CD4-positive, alpha-beta T cell (primary cell): ENCODE measurements around the gene TIMM8B. TPM values are rescaled to one million over a fixed set of nuclear protein-coding genes. Genes with fewer than 3 reads are reported as not detected.
A peak's percentile ranks its signal among the peaks of the same experiment; 100 is the strongest.

Source experiments
- ATAC-seq: fragments of 200-7000 bp; cut with Tn5 transposase; one replicate; pipeline ENCODE4 v1.10.0; 2022; ENCODE audit warnings: mild to moderate bottlenecking; ENCODE audit not compliant: poor library complexity
- CTCF ChIA-PET: fragments of 350-600 bp; sonication (Branson Sonifier 250); formaldehyde crosslinking; loops from one replicate; lab custom pipeline; 2021; ENCODE audit warnings: antibody characterized with exemption, inconsistent platforms; lab: Charles Lee
- POLR2A ChIA-PET: fragments of 350-600 bp; sonication (Branson Sonifier 250); formaldehyde crosslinking; loops from one replicate; lab custom pipeline; 2021; ENCODE audit warnings: antibody characterized with exemption, inconsistent platforms; lab: Charles Lee
- DNase-seq, 14 experiments: peaks; one replicate each; pipeline ENCODE4 v3.0.0-alpha.2; 2013 to 2020; ENCODE audit warnings: mixed read lengths in 2 of 14
- H3K27ac ChIP-seq, 2 donors: one replicate each; pipeline versions ENCODE4 v1.5.1 to v1.7.0; 2013; ENCODE audit warnings: low read length in 2 of 2, low read depth in 1 of 2, mild to moderate bottlenecking in 1 of 2
- H3K27me3 ChIP-seq, 2 experiments: 1 replicate in 1 of 2; 2 replicates in 1 of 2; pipeline versions ENCODE4 v1.6.1 to v1.7.0; 2013; ENCODE audit warnings: low read length in 2 of 2, control low read depth in 1 of 2, mild to moderate bottlenecking in 1 of 2, moderate library complexity in 1 of 2; ENCODE audit not compliant: insufficient read depth in 2 of 2, control insufficient read depth in 1 of 2
- H3K36me3 ChIP-seq: one replicate; pipeline ENCODE4 v1.6.1; 2013; ENCODE audit warnings: low read length, control low read depth; ENCODE audit not compliant: insufficient read depth
- H3K4me1 ChIP-seq: one replicate; pipeline ENCODE4 v1.6.1; 2013; ENCODE audit warnings: low read length, control low read depth; ENCODE audit not compliant: insufficient read depth
- H3K4me3 ChIP-seq: one replicate; pipeline ENCODE4 v1.5.1; 2013; ENCODE audit warnings: mild to moderate bottlenecking, low read length, moderate library complexity
- H3K9me3 ChIP-seq, 2 experiments: 1 replicate in 1 of 2; 2 replicates in 1 of 2; pipeline versions ENCODE4 v1.6.1 to v1.7.0; 2013; ENCODE audit warnings: low read length in 2 of 2, mild to moderate bottlenecking in 2 of 2, control low read depth in 1 of 2, moderate library complexity in 1 of 2; ENCODE audit not compliant: control insufficient read depth in 1 of 2, insufficient read depth in 1 of 2
- H3K27ac Mint-ChIP-seq: one replicate; pipeline ENCODE4 v1.8.0; 2020; ENCODE audit warnings: mixed read lengths
- H3K27me3 Mint-ChIP-seq: one replicate; pipeline ENCODE4 v1.8.0; 2021; ENCODE audit warnings: mixed read lengths
- H3K36me3 Mint-ChIP-seq: one replicate; pipeline ENCODE4 v1.8.0; 2021; ENCODE audit warnings: low read depth, mixed read lengths
- H3K4me1 Mint-ChIP-seq: one replicate; pipeline ENCODE4 v1.8.0; 2021; ENCODE audit warnings: low read depth, mixed read lengths
- H3K4me3 Mint-ChIP-seq: one replicate; pipeline ENCODE4 v1.8.0; 2020; ENCODE audit warnings: mild to moderate bottlenecking, mixed read lengths
- H3K9me3 Mint-ChIP-seq: one replicate; pipeline ENCODE4 v1.8.0; 2020; ENCODE audit warnings: mixed read lengths
- CTCF ChIP-seq: fragments of 200-600 bp; IDR thresholded peaks from one replicate; pipeline ENCODE4 v1.8.0; 2022; ENCODE audit warnings: antibody characterized with exemption, mild to moderate bottlenecking
- intact Hi-C, 2 experiments: fragments of 100-400 bp; cut with DNase I in 1 of 2; cut with micrococcal nuclease in 1 of 2; formaldehyde crosslinking; loops; one replicate each; pipeline versions ENCODE4 v1.15.1 to v1.9.0; 2023 to 2025; cut with DNase I, micrococcal nuclease
- total RNA-seq, 174 experiments: library from RNA in 2 of 174; stranded (reverse) in 2 of 174; gene quantifications; one replicate each; pipeline ENCODE4 v1.2.3 and lab custom pipeline; 2021 to 2026

TIMM8B gene
- total RNA-seq, 2 experiments from 2014 or later, result 9.1 to 10.5 TPM

- POLR2A ChIA-PET, result interaction anchor here (0.6 to 3.9 kb wide), 8 partner anchors 8 to 1228 kb away, joined by 3 to 36 read pairs (median 4); partner anchors contain the start of genes ALG9, NKAPD1, PIH1D2 and PTS
Observed at GRCh38 chr11:112087212-112087611, 656 bp upstream of the TIMM8B start.

GRCh38 chr11:112085822-112086421 lies 634 bp downstream of the TIMM8B start:
- intact Hi-C loops, result loop anchor here (1.0 to 10.0 kb wide), 9 partner anchors 12 to 1229 kb away; partner anchors contain the start of genes DLAT (in 2 of the 2), NKAPD1 (in 2 of the 2), PIH1D2 (in 2 of the 2) and CFAP68 (in 1 of the 2)
- Mint-ChIP-seq H3K27ac (peak overlapping the region; percentile 94), H3K36me3 (peaks cover 94% of the 10 kb centered on the region), H3K9me3 (no peaks in the 10 kb centered on the region), H3K27me3 (no peaks in the 10 kb centered on the region), H3K4me3 (peak overlapping the region; percentile 99), H3K4me1 (peaks cover 47% of the 10 kb centered on the region)
- DNase-seq (peak in 9 of 14 experiments; percentile 3 to 45 (median 16)), ATAC-seq (peak; percentile 35)
- no peak for TF ChIP-seq CTCF
- Histone ChIP-seq H3K27me3 (no peaks in the 10 kb centered on the region), H3K4me3 (peak overlapping the region; percentile 88), H3K27ac (peak overlapping the region in 1 of 2 donors; percentile 37), H3K36me3 (peaks cover 59% of the 10 kb centered on the region), H3K4me1 (peaks cover 32% of the 10 kb centered on the region), H3K9me3 (no peaks in the 10 kb centered on the region)
- CTCF ChIA-PET, result interaction anchor here (1.2 kb wide), 1 partner anchor 11 kb away, joined by 4 read pairs; no protein-coding TSS in a partner anchor
- POLR2A ChIA-PET, result interaction anchor here (1.0 to 3.9 kb wide), 6 partner anchors 11 to 483 kb away, joined by 3 to 36 read pairs (median 6); partner anchors contain the start of genes ALG9, NKAPD1, PIH1D2 and PTS

More at GRCh38 chr11:112087212-112087611, 656 bp upstream of the TIMM8B start:
- Histone ChIP-seq H3K4me3 (peak overlapping the region; percentile 88), H3K4me1 (peaks cover 32% of the 10 kb centered on the region), H3K9me3 (no peaks in the 10 kb centered on the region), H3K27ac (peak overlapping the region; percentile 35 to 75), H3K36me3 (peaks cover 64% of the 10 kb centered on the region), H3K27me3 (no peaks in the 10 kb centered on the region)
- H3K27ac Mint-ChIP-seq, result peak overlapping the region; percentile 94
- H3K36me3 Mint-ChIP-seq, result peaks cover 97% of the 10 kb centered on the region
- no peak for TF ChIP-seq CTCF
- ATAC-seq (no peak), DNase-seq (no peak)
- H3K4me1 Mint-ChIP-seq, result peaks cover 54% of the 10 kb centered on the region
- CTCF ChIA-PET, result interaction anchor here (0.6 to 1.6 kb wide), 4 partner anchors 10 to 148 kb away, joined by 3 to 4 read pairs (median 3); no protein-coding TSS in a partner anchor
- H3K27me3 Mint-ChIP-seq, result no peaks in the 10 kb centered on the region
- H3K4me3 Mint-ChIP-seq, result peak overlapping the region; percentile 99
- intact Hi-C loops, result loop anchor here (2.0 to 10.0 kb wide), 7 partner anchors 60 to 1228 kb away; partner anchors contain the start of genes DLAT (in 2 of the 2), SIK2 (in 1 of the 2) and TTC12 (in 1 of the 2)
- no peaks in the 10 kb centered on the region for H3K9me3 Mint-ChIP-seq

GRCh38 chr11:112082729-112083128 lies 3.8 kb downstream of the TIMM8B start:
- peak overlapping the region; percentile 30 for H3K27ac Mint-ChIP-seq
- Histone ChIP-seq H3K36me3 (peaks cover 63% of the 10 kb centered on the region), H3K9me3 (no peaks in the 10 kb centered on the region)

More at GRCh38 chr11:112082729-112083128, 3.8 kb downstream of the TIMM8B start:
- Histone ChIP-seq H3K4me3 (no peak overlapping the region), H3K27me3 (no peaks in the 10 kb centered on the region), H3K4me1 (peaks cover 20% of the 10 kb centered on the region), H3K27ac (no peak overlapping the region)
- DNase-seq (no peak), ATAC-seq (no peak)
- Mint-ChIP-seq H3K36me3 (peaks cover 89% of the 10 kb centered on the region), H3K27me3 (no peaks in the 10 kb centered on the region), H3K9me3 (no peaks in the 10 kb centered on the region), H3K4me3 (peak overlapping the region; percentile 25), H3K4me1 (peaks cover 26% of the 10 kb centered on the region)
- TF ChIP-seq CTCF, result no peak
- intact Hi-C loops, result loop anchor here in 1 of 2 experiments (10.0 kb wide), 1 partner anchor 1232 kb away; the partner anchor contains the start of gene TTC12
- ChIA-PET POLR2A (no interaction called here), CTCF (no interaction called here)
